ENCODE measurements around the gene STX12. TPM values are rescaled to one million over a fixed set of nuclear protein-coding genes. Genes with fewer than 3 reads are reported as not detected.
A peak's percentile ranks its signal among the peaks of the same experiment; 100 is the strongest.

STX12 gene
- total RNA-seq, 1 experiment from 2014 or later: 9.9 TPM

DNA sequence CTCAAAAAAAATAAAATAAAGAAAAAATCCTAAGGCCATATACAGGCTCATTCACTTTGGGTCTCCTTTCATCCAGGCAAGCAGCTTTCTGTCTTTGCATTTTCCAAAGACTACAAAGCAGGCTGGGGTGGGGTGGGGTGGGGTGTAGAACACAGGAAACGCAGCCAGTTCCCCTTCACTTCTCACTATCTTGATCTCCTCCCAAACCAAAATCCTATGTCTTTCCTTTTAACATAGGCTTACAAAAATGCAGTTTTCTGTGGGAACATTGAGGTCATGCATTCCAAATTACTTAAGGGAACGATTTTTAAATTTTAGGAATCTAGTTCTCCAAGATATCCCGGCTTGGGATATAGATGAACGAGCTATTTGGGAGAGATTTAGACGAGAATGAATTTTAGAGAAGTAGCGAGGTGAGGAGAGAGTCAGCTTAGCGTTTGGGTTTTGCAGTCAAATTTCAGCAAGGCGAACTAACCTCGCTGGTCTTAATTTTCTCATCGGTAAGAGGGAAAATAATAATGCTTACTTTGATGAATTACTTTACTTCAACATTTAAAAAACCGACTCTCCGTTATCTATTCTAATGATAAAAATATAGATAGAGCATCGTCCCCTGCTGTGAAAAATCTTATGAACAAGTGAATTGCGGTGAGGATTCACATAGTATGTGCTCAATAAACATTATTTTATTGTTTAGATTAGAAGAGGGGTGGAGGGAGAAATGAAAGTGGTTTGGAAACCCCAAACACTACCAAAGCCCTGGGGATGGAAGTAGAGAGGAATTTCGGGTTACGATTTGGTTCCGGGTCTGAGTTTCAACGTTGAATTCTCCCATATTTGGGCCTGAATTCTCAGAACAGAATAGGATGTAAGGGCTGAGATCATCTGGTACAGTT is 735 bp upstream of the STX12 start:
- TF ChIP-seq, protein P1, sequence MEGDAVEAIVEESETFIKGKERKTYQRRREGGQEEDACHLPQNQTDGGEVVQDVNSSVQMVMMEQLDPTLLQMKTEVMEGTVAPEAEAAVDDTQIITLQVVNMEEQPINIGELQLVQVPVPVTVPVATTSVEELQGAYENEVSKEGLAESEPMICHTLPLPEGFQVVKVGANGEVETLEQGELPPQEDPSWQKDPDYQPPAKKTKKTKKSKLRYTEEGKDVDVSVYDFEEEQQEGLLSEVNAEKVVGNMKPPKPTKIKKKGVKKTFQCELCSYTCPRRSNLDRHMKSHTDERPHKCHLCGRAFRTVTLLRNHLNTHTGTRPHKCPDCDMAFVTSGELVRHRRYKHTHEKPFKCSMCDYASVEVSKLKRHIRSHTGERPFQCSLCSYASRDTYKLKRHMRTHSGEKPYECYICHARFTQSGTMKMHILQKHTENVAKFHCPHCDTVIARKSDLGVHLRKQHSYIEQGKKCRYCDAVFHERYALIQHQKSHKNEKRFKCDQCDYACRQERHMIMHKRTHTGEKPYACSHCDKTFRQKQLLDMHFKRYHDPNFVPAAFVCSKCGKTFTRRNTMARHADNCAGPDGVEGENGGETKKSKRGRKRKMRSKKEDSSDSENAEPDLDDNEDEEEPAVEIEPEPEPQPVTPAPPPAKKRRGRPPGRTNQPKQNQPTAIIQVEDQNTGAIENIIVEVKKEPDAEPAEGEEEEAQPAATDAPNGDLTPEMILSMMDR (conservative IDR thresholded peaks at IDR 0.05): no peak
- no peaks in the 10 kb centered on the region for H3K79me1 ChIP-seq (ENCODE audit: insufficient read depth, low read depth, low read length, poor library complexity, severe bottlenecking)
- peak overlapping the region; percentile 1 for H3T11ph ChIP-seq (ENCODE audit: low read length)
- H3K9me3 Mint-ChIP-seq: no peaks in the 10 kb centered on the region; a peak in 1 of 5 replicates
- no peak overlapping the region for H2BK12ac ChIP-seq (ENCODE audit: insufficient read length, low read depth, low read length)
- H3K9ac ChIP-seq (ENCODE audit: extremely low read depth, insufficient read length, low read length): peak overlapping the region; percentile 14
- H2AFZ ChIP-seq (ENCODE audit: low read length): no peak overlapping the region
- no peaks in the 10 kb centered on the region for H4K20me1 ChIP-seq (ENCODE audit: control insufficient read depth, insufficient read depth, insufficient read length)
- no peak overlapping the region for H3K56ac ChIP-seq (ENCODE audit: insufficient read length, low read depth, low read length)
- no peak overlapping the region for H4K91ac ChIP-seq (ENCODE audit: insufficient read length, low read depth, low read length)
- no peak overlapping the region for H3K18ac ChIP-seq (ENCODE audit: insufficient read length, low read depth, low read length)
- peaks cover 9 to 13% of the 10 kb centered on the region in 2 experiments for H3K4me1 Mint-ChIP-seq
- H3K9me3 ChIP-seq (ENCODE audit: control insufficient read depth, low read depth, low read length): no peaks in the 10 kb centered on the region
- no peak overlapping the region for H4K8ac ChIP-seq (replicated peaks; ENCODE audit: insufficient read length, low read depth, low read length)
- no peaks in the 10 kb centered on the region; a peak in 1 of 7 replicates for H3K36me3 Mint-ChIP-seq (ENCODE audit: insufficient read depth in 1 of 3, low read depth in 3 of 3)
- no peak overlapping the region for H3K14ac ChIP-seq (ENCODE audit: insufficient read depth, low read length)
- H3K27me3 ChIP-seq (ENCODE audit: insufficient read depth, low read length): no peaks in the 10 kb centered on the region; the same call in 1 of the 2 replicates
- no peak overlapping the region for H2BK5ac ChIP-seq (ENCODE audit: insufficient read length, low read length)
- no peak overlapping the region for H3K23ac ChIP-seq (ENCODE audit: insufficient read length, low read depth, low read length)
- H2BK120ac ChIP-seq (ENCODE audit: low read depth, low read length, poor library complexity, severe bottlenecking): no peak overlapping the region
- no peak overlapping the region for H4K5ac ChIP-seq (ENCODE audit: insufficient read length, low read depth, low read length)
- H3K79me2 ChIP-seq (ENCODE audit: insufficient read depth, low read length): no peaks in the 10 kb centered on the region
- H3K27me3 Mint-ChIP-seq (ENCODE audit: low read depth): no peaks in the 10 kb centered on the region
- H3K27ac Mint-ChIP-seq: peak overlapping the region in 2 of 3 experiments; percentile 85 to 93; a peak in 5 of 7 replicates
- no peaks in the 10 kb centered on the region for H3K4me1 ChIP-seq (ENCODE audit: insufficient read depth, low read length)
- no peak overlapping the region for H2BK20ac ChIP-seq (ENCODE audit: low read depth, low read length, poor library complexity, severe bottlenecking)
- no peak overlapping the region for H3K4ac ChIP-seq (ENCODE audit: low read depth, low read length)
- H3K4me3 Mint-ChIP-seq: peak overlapping the region; percentile 88 to 92
- peak overlapping the region; percentile 66 for H3K4me2 ChIP-seq (ENCODE audit: insufficient read depth, insufficient read length, low read length)
- no peak overlapping the region for H3K27ac ChIP-seq (ENCODE audit: insufficient read length, low read depth, low read length)
- peaks cover 7% of the 10 kb centered on the region for H3K23me2 ChIP-seq (ENCODE audit: insufficient read length, low read depth, low read length, poor library complexity, severe bottlenecking)
- WGBS (ENCODE audit: extremely low coverage, insufficient read length, low lambda C conversion rate): 100% methylated on average over 3 of the region's 18 CpGs
- H2BK15ac ChIP-seq (ENCODE audit: low read depth, low read length): no peak overlapping the region
- no peak for DNase-seq
- H2AK5ac ChIP-seq (ENCODE audit: insufficient read length, low read length): no peak overlapping the region
